Body of pancreas (tissue), 4 donors: ENCODE results near the gene ARHGEF37. TPM values are rescaled to one million over a fixed set of nuclear protein-coding genes. Genes with fewer than 3 reads are reported as not detected.

Experiments
- ATAC-seq: fragments of 150-250 bp; one replicate; pipeline ENCODE4 v1.9.1; 2016
- DNase-seq, 4 donors: peaks; one replicate each; pipeline ENCODE4 v3.0.0-alpha.2; 2019
- H3K27ac ChIP-seq, 4 donors: fragments of 200-600 bp; sonication (generic); 1 replicate in 3 of 4; 2 replicates in 1 of 4; pipeline versions ENCODE4 v1.5.1 to v1.6.1; 2016 to 2019; ENCODE audit warnings: mild to moderate bottlenecking in 1 of 4, mixed read lengths in 1 of 4, moderate library complexity in 1 of 4
- H3K27me3 ChIP-seq, 2 donors: fragments of 200-600 bp; sonication (generic); one replicate each; pipeline ENCODE4 v1.6.0; 2016; ENCODE audit warnings: mild to moderate bottlenecking in 1 of 2
- H3K36me3 ChIP-seq, 2 donors: fragments of 200-600 bp; sonication (generic); replicated peaks in 1 of 2; 2 replicates each; pipeline ENCODE4 v1.5.1; 2016; ENCODE audit warnings: low read depth in 2 of 2; ENCODE audit not compliant: insufficient read depth in 1 of 2
- H3K4me1 ChIP-seq: fragments of 200-600 bp; sonication (generic); one replicate; pipeline ENCODE4 v1.6.0; 2016
- H3K4me3 ChIP-seq, 2 donors: fragments of 200-600 bp; sonication (generic); 1 replicate in 1 of 2; 2 replicates in 1 of 2; pipeline ENCODE4 v1.5.1; 2016 to 2019
- H3K9me3 ChIP-seq, 3 donors: fragments of 200-600 bp; sonication (generic); 1 replicate in 2 of 3; 2 replicates in 1 of 3; pipeline ENCODE4 v1.5.1; 2016
- POLR2A ChIP-seq, 3 donors: fragments of 450-650 bp; IDR thresholded peaks; one replicate each; pipeline ENCODE4 v1.6.1; 2016; ENCODE audit warnings: antibody characterized with exemption in 3 of 3, mild to moderate bottlenecking in 2 of 3
- WGBS, 2 donors: methylation state at CpG; one replicate each; pipeline ENCODE4 v1.1.5; 2017; 5-methylcytosine and 5-hydroxymethylcytosine counted together
- intact Hi-C: fragments of 100-400 bp; cut with DNase I; formaldehyde crosslinking; loops from one replicate; pipeline ENCODE4 v1.15.1; 2023
- total RNA-seq, 2 donors: library from RNA; depleted of rRNA; stranded (reverse); fragments of >200 nt; gene quantifications; one replicate each; pipeline ENCODE4 v1.1.0, GENCODE V29; 2016
- TF ChIP-seq, protein P1 (sequence below), 7 experiments: fragments of 450-650 bp in 4 of 7; fragments of 200-600 bp in 3 of 7; sonication (generic) in 3 of 7; IDR thresholded peaks; one replicate each; pipeline ENCODE4 v1.5.1; 2016 to 2019; ENCODE audit warnings: antibody characterized with exemption in 7 of 7

The ARHGEF37 gene
- total RNA-seq, 2 donors from 2014 or later = 5.9 to 14.0 TPM

DNA sequence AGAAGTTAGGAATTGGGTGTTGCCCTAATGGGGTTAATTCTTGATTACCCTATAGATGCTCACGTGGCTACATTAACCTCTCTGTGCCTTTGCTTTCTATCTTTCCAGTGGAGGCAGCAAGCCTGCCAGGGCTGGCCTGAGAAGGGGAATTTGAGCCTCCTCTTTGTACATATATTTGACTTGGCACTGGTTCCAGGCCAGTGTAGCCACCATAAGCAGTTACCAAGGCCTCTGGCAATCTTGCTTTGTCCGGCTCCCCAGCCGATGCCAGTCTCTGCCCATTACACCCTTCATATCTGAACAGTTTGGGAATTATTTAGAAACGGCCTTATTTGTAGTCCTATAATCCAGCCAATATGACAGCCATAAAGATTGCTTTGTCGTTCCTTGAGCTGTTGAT is 90.2 kb downstream of the ARHGEF37 start:
- WGBS, 2 donors = 37 to 47% methylated on average over 5 of the region's 5 CpGs
- ATAC-seq (peak; percentile 68), DNase-seq (peak; percentile 34 to 65 (median 46))
- intact Hi-C loops = no loop called here
- Histone ChIP-seq H3K27ac (no peak overlapping the region), H3K36me3 (no peaks in the 10 kb centered on the region), H3K27me3 (no peaks in the 10 kb centered on the region), H3K4me3 (no peak overlapping the region), H3K4me1 (no peaks in the 10 kb centered on the region), H3K9me3 (no peaks in the 10 kb centered on the region)
- TF ChIP-seq, protein P1, sequence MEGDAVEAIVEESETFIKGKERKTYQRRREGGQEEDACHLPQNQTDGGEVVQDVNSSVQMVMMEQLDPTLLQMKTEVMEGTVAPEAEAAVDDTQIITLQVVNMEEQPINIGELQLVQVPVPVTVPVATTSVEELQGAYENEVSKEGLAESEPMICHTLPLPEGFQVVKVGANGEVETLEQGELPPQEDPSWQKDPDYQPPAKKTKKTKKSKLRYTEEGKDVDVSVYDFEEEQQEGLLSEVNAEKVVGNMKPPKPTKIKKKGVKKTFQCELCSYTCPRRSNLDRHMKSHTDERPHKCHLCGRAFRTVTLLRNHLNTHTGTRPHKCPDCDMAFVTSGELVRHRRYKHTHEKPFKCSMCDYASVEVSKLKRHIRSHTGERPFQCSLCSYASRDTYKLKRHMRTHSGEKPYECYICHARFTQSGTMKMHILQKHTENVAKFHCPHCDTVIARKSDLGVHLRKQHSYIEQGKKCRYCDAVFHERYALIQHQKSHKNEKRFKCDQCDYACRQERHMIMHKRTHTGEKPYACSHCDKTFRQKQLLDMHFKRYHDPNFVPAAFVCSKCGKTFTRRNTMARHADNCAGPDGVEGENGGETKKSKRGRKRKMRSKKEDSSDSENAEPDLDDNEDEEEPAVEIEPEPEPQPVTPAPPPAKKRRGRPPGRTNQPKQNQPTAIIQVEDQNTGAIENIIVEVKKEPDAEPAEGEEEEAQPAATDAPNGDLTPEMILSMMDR (IDR thresholded peaks at IDR 0.05) = no peak
- no peak for TF ChIP-seq POLR2A (IDR thresholded peaks at IDR 0.05)

DNA sequence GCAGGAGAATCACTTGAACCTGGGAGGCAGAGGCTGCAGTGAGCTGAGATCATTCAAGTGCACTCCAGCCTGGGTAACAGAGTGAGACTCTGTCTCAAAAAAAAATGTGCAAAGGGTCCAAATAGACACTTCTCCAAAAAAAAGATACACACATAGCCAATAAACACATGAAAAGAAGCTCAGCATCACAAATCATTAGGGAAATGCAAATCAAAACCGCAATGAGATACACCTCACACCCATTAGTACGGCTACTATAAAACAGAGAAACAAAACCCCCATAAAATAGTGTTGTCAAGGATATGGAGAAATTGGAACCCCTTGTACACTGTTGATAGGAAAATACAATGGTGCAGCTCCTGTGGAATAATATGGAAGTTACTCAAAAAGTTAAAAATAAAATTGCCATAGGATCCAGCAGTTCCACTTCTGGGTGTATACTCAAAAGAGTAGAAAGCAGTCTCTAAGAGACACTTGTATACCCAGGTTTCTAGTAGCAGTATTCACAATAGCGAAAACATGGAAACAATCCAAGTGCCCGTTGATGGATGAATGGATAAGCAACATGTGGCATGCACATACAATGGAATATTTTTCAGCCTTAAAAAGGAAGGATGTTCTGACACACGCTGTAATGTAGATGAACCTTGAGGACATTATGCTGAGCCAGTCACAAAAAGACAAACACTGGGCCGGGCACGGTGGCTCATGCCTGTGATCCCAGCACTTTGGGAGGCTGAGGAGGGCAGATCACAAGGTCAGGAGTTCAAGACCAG is 91.6 kb downstream of the ARHGEF37 start:
- no peak overlapping the region for H3K4me3 ChIP-seq
- H3K9me3 ChIP-seq = no peaks in the 10 kb centered on the region
- TF ChIP-seq POLR2A (IDR thresholded peaks at IDR 0.05) = no peak
- TF ChIP-seq, protein P1 (IDR thresholded peaks at IDR 0.05) = no peak
- H3K4me1 ChIP-seq = no peaks in the 10 kb centered on the region
- DNase-seq (no peak), ATAC-seq (no peak)
- H3K36me3 ChIP-seq = no peaks in the 10 kb centered on the region
- H3K27ac ChIP-seq = no peak overlapping the region
- intact Hi-C loops = no loop called here
- WGBS, 2 donors = 88 to 89% methylated on average over 7 of the region's 7 CpGs
- H3K27me3 ChIP-seq = no peaks in the 10 kb centered on the region

DNA sequence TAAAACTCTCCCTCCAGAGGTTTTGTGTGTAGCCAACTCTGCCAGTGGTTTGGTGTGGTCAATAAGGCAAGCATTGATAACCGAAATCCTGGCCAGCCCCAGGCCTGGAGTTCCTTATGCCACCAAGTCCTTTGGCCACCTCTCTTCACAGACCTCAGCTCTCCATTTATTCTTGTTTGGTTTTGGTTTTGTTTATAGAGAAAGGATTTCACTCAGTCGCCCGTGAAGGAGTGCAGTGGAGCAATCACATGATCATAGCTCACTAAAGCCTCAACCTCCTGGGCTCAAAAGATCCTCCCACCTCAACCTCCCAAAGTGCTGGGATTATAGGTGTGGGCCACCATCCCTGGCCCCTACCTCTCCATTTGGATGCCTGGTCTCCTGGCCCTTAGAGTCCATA is 93.4 kb downstream of the ARHGEF37 start:
- no peak overlapping the region for H3K4me3 ChIP-seq
- intact Hi-C loops = no loop called here
- H3K36me3 ChIP-seq = no peaks in the 10 kb centered on the region
- DNase-seq (no peak), ATAC-seq (no peak)
- TF ChIP-seq, protein P1 (IDR thresholded peaks at IDR 0.05) = no peak
- TF ChIP-seq POLR2A (IDR thresholded peaks at IDR 0.05) = no peak
- H3K9me3 ChIP-seq = no peaks in the 10 kb centered on the region
- H3K27ac ChIP-seq = no peak overlapping the region
- 78 to 89% methylated on average over 3 of the region's 3 CpGs for WGBS, 2 donors
- no peaks in the 10 kb centered on the region for H3K27me3 ChIP-seq
- H3K4me1 ChIP-seq = no peaks in the 10 kb centered on the region

DNA sequence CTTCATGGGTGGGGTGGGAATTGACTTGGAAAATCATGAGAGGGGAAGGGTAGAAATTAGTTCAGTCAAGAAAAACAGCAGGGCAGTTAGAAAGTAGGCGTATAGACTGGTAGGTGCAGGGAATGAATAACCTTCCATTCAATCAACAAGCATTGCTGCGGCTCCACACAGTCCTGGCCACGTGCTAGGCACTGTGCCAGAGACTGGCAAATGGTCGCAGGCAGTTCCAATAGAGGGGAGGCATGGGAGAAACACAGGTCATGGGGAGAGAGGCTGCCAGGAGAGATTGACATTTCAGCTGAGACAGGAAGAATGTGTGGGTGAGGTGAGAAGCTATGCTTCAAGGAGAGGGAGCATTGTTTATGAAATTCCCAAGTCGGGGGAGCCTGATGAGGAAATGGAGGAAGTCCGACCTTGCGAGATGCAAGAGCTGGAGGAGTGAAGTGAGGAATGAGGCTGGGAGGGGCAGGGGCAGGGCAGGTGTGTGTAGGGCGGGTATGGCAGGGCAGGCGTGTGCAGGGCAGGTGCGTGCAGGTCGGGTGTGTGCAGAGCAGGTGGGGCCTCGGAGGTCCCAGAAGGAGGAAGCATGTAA is 94.4 kb downstream of the ARHGEF37 start:
- H3K27ac ChIP-seq = no peak overlapping the region
- intact Hi-C loops = no loop called here
- 34 to 56% methylated on average over 12 of the region's 12 CpGs for WGBS, 2 donors
- H3K36me3 ChIP-seq = no peaks in the 10 kb centered on the region
- no peaks in the 10 kb centered on the region for H3K4me1 ChIP-seq
- no peaks in the 10 kb centered on the region for H3K9me3 ChIP-seq
- DNase-seq (no peak), ATAC-seq (peak; percentile 42)
- no peak overlapping the region for H3K4me3 ChIP-seq
- no peak for TF ChIP-seq POLR2A (IDR thresholded peaks at IDR 0.05)
- TF ChIP-seq, protein P1 (IDR thresholded peaks at IDR 0.05) = no peak
- H3K27me3 ChIP-seq = no peaks in the 10 kb centered on the region
